HepG2 (cell line): ENCODE data around the gene CLIC6. TPM values are rescaled to one million over a fixed set of nuclear protein-coding genes. Genes with fewer than 3 reads are reported as not detected.
A peak's percentile ranks its signal among the peaks of the same experiment; 100 is the strongest.

Experiments
- ATAC-seq: fragments of 200-7000 bp; cut with Tn5 transposase; 3 replicates; pipeline ENCODE4 v1.9.1; 2020; ENCODE audit warnings: mild to moderate bottlenecking, moderate library complexity
- BruUV-seq: library from RNA; stranded (reverse); fragments of 400-500 nt; replicated peaks from 2 replicates; lab custom pipeline; 2021; lab: Mats Ljungman, UMichigan
- CTCF ChIA-PET: fragments of 300-600 bp; formaldehyde crosslinking; extraction: SDS; loops from one replicate; lab custom pipeline; 2021; ENCODE audit warnings: low total read pairs, inconsistent platforms, low intra/inter-chr PET ratio; lab: Yijun Ruan, JAX
- POLR2A ChIA-PET: fragments of 350-600 bp; sonication (Branson Sonifier 250); formaldehyde crosslinking; loops from one replicate; lab custom pipeline; 2020; ENCODE audit warnings: antibody characterized with exemption, inconsistent platforms; lab: Yijun Ruan, JAX
- DNase-seq: peaks from one replicate; pipeline ENCODE4 v3.0.0-alpha.2; 2015; ENCODE audit warnings: low spot score
- FAIRE-seq: peaks from 3 replicates; lab custom pipeline; 2011; peaks lifted over from hg19 to GRCh38; lab: Jason Lieb, UNC
- H2AFZ ChIP-seq: one replicate; pipeline ENCODE4 v1.6.1; 2011; ENCODE audit warnings: low read length, inconsistent platforms
- H3K27ac ChIP-seq: fragments of 300-600 bp; 3 replicates; pipeline ENCODE4 v1.8.0; 2011; ENCODE audit warnings: mixed run types, mild to moderate bottlenecking, mixed read lengths, low read length, inconsistent platforms; ENCODE audit not compliant: insufficient read depth; ENCODE audit errors: extremely low read length
- H3K27me3 ChIP-seq, 2 experiments: fragments of 200-600 bp in 1 of 2; 2 replicates in 1 of 2; 3 replicates in 1 of 2; pipeline versions ENCODE4 v1.6.0 to v1.8.0; 2011; ENCODE audit warnings: low read length in 2 of 2, mild to moderate bottlenecking in 2 of 2, moderate library complexity in 2 of 2, inconsistent platforms in 1 of 2; ENCODE audit not compliant: insufficient read depth in 2 of 2, control insufficient read depth in 1 of 2
- H3K36me3 ChIP-seq, 2 experiments: fragments of 200-600 bp in 1 of 2; replicated peaks in 1 of 2; 2 replicates in 1 of 2; 3 replicates in 1 of 2; pipeline versions ENCODE4 v1.5.1 to v1.8.0; 2011; ENCODE audit warnings: low read length in 2 of 2, inconsistent platforms in 1 of 2; ENCODE audit not compliant: insufficient read depth in 2 of 2, control insufficient read depth in 1 of 2
- H3K4me1 ChIP-seq: 2 replicates; pipeline ENCODE4 v1.5.1; 2012; ENCODE audit warnings: low read length, inconsistent platforms; ENCODE audit not compliant: insufficient read depth
- H3K4me2 ChIP-seq: 2 replicates; pipeline ENCODE4 v1.6.0; 2011; ENCODE audit warnings: low read depth, low read length, inconsistent platforms
- H3K4me3 ChIP-seq, 3 experiments: fragments of 200-600 bp in 1 of 3; sonication (generic), shearing (Covaris generic) in 1 of 3; replicated peaks in 1 of 3; 2 replicates each; pipeline ENCODE4 v1.5.1; 2011 to 2016; ENCODE audit warnings: low read length in 3 of 3, inconsistent platforms in 2 of 3, low read depth in 2 of 3, mild to moderate bottlenecking in 2 of 3, control low read depth in 1 of 3, mixed read lengths in 1 of 3; ENCODE audit not compliant: insufficient read depth in 1 of 3
- H3K79me2 ChIP-seq: one replicate; pipeline ENCODE4 v1.6.1; 2011; ENCODE audit warnings: low read length, inconsistent platforms; ENCODE audit not compliant: insufficient read depth
- H3K9ac ChIP-seq: 2 replicates; pipeline ENCODE4 v1.6.0; 2011; ENCODE audit warnings: mild to moderate bottlenecking, low read depth, low read length, inconsistent platforms; ENCODE audit not compliant: insufficient read depth
- H3K9me3 ChIP-seq: 2 replicates; pipeline ENCODE4 v1.5.1; 2012; ENCODE audit warnings: mild to moderate bottlenecking, low read length
- H4K20me1 ChIP-seq: 2 replicates; pipeline ENCODE4 v1.6.0; 2011; ENCODE audit warnings: inconsistent platforms, mild to moderate bottlenecking, low read length, moderate library complexity; ENCODE audit not compliant: insufficient read depth
- CEBPB ChIP-seq: IDR thresholded peaks from 2 replicates; pipeline ENCODE4 v1.6.1; 2011; ENCODE audit warnings: low read depth, low read length, improper control_type of control experiment, borderline replicate concordance
- EEA1 ChIP-seq: sonication (generic); formaldehyde crosslinking; IDR thresholded peaks from 2 replicates; pipeline ENCODE4 v1.5.1; 2020; ENCODE audit warnings: mild to moderate bottlenecking, missing genetic modification reagents, borderline replicate concordance
- FIP1L1 ChIP-seq: fragments of 200-400 bp; formaldehyde crosslinking; IDR thresholded peaks from 2 replicates; pipeline ENCODE4 v1.6.1; 2018; ENCODE audit warnings: low read depth, mild to moderate bottlenecking, low read length, moderate library complexity, borderline replicate concordance; ENCODE audit not compliant: insufficient read depth
- IKZF4 ChIP-seq: sonication (generic); formaldehyde crosslinking; IDR thresholded peaks from 2 replicates; pipeline ENCODE4 v1.5.1; 2020; ENCODE audit warnings: borderline replicate concordance, mild to moderate bottlenecking, low read depth, missing genetic modification reagents; ENCODE audit errors: not compliant biosample characterization
- LCORL ChIP-seq, 2 experiments: fragments of 450-650 bp in 1 of 2; sonication (generic) in 1 of 2; formaldehyde crosslinking in 1 of 2; IDR thresholded peaks; 2 replicates each; pipeline versions ENCODE4 v1.5.0 to v1.6.1; 2017 to 2020; ENCODE audit warnings: antibody characterized with exemption in 1 of 2, missing genetic modification reagents in 1 of 2
- PCBP1 ChIP-seq: fragments of 200-400 bp; formaldehyde crosslinking; IDR thresholded peaks from 2 replicates; pipeline ENCODE4 v1.6.1; 2017; ENCODE audit warnings: mild to moderate bottlenecking, low read depth, low read length, borderline replicate concordance
- ZNF317 ChIP-seq: sonication (generic); formaldehyde crosslinking; IDR thresholded peaks from 2 replicates; pipeline ENCODE4 v1.5.0; 2020; ENCODE audit warnings: mild to moderate bottlenecking, missing genetic modification reagents
- ZNF44 ChIP-seq: sonication (generic); formaldehyde crosslinking; IDR thresholded peaks from 2 replicates; pipeline ENCODE4 v1.5.1; 2020; ENCODE audit warnings: mild to moderate bottlenecking, missing genetic modification reagents
- ZNF451 ChIP-seq: sonication (generic); formaldehyde crosslinking; IDR thresholded peaks from 2 replicates; pipeline ENCODE4 v1.5.0; 2020; ENCODE audit warnings: mild to moderate bottlenecking, missing genetic modification reagents
- ZNF468 ChIP-seq: sonication (generic); formaldehyde crosslinking; IDR thresholded peaks from 2 replicates; pipeline ENCODE4 v1.8.0; 2022; ENCODE audit warnings: mild to moderate bottlenecking, moderate library complexity, missing genetic modification reagents
- ZNF570 ChIP-seq: sonication (generic); formaldehyde crosslinking; IDR thresholded peaks from 2 replicates; pipeline ENCODE4 v1.4.0; 2020; ENCODE audit warnings: mild to moderate bottlenecking, missing genetic modification reagents, borderline replicate concordance
- ZNF678 ChIP-seq: sonication (generic); formaldehyde crosslinking; IDR thresholded peaks from 2 replicates; pipeline ENCODE4 v1.4.0; 2020; ENCODE audit warnings: mild to moderate bottlenecking, missing genetic modification reagents
- ZNF772 ChIP-seq: sonication (generic); formaldehyde crosslinking; IDR thresholded peaks from 2 replicates; pipeline ENCODE4 v1.5.0; 2020; ENCODE audit warnings: mild to moderate bottlenecking, missing genetic modification reagents
- WGBS: methylation state at CpG from one replicate; pipeline ENCODE4 v1.1.6; 2017; ENCODE audit warnings: low lambda C conversion rate; 5-methylcytosine and 5-hydroxymethylcytosine counted together
- in situ Hi-C: cut with HindIII; loops from 2 replicates; pipeline ENCODE4 v1.10.0; 2017; ENCODE audit warnings: low pct_unique_long_range_greater_than_20kb; ENCODE audit not compliant: extremely low pct_ligation_motif_present
- intact Hi-C: fragments of 100-400 bp; cut with micrococcal nuclease; formaldehyde crosslinking; loops from one replicate; pipeline ENCODE4 v1.10.0; 2022; ENCODE audit not compliant: unreplicated experiment
- polyA plus RNA-seq, 8 experiments: library from polyadenylated mRNA; depleted of rRNA in 3 of 8; stranded (reverse) in 7 of 8; unstranded in 1 of 8; fragments of >200 nt; fragmentation: Illumina TruSeq in 4 of 8; extraction: Trizol in 4 of 8; gene quantifications; 2 replicates each; pipeline versions ENCODE4 v1.2.1 to v1.2.3, GENCODE V29; 2011 to 2016; ENCODE audit warnings: low read depth in 4 of 8, missing spikeins in 1 of 8, mixed read lengths in 1 of 8; ENCODE audit not compliant: insufficient read depth in 1 of 8
- total RNA-seq, 5 experiments: library from RNA; depleted of rRNA; stranded (reverse); fragments of >200 nt; fragmentation: Illumina TruSeq; extraction: Trizol; gene quantifications; 2 replicates each; pipeline ENCODE4 v1.2.3, GENCODE V29; 2016; ENCODE audit warnings: low read depth in 1 of 5

The CLIC6 gene
- total and polyA plus RNA-seq, 2 of the 13 experiments (the other 11 are each of a cell fraction or from before 2014, with no cell fraction given): not detected

DNA sequence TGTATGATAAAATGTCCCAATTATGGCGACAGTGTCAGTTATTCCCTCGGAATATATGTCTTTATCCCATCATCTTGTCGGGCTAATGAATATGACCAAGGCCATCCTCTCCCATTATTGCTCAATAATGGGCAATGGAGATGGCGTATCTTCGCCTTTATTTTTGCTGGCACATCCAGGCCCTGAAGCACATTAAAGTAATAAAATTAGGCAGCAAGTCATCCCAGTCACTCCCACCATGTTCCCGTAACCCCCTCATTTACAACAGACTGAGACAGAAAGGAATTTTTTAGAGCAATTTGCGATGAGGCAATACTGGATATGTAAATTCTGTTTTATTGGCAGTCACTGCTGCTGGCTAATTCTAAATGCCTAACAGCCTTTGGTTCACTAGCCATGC is 35.3 kb downstream of the CLIC6 start:
- no peaks in the 10 kb centered on the region for H3K36me3 ChIP-seq
- POLR2A ChIA-PET: no interaction called here
- ATAC-seq (no peak), DNase-seq (no peak), FAIRE-seq (no peak)
- peak; percentile 67 for TF ChIP-seq CEBPB
- TF ChIP-seq PCBP1: no peak
- CTCF ChIA-PET: no interaction called here
- no peak overlapping the region for H2AFZ ChIP-seq
- no peak overlapping the region for H3K4me2 ChIP-seq
- no peaks in the 10 kb centered on the region for H4K20me1 ChIP-seq
- H3K27ac ChIP-seq: no peak overlapping the region
- peaks cover 9 to 58% of the 10 kb centered on the region in 2 experiments; a peak in 3 of 5 replicates for H3K27me3 ChIP-seq
- in situ Hi-C loops (no loop called here), intact Hi-C loops (no loop called here)
- no peaks in the 10 kb centered on the region for H3K9me3 ChIP-seq
- no TSS peak for BruUV-seq
- WGBS: 42% methylated on average over 7 of the region's 7 CpGs
- H3K79me2 ChIP-seq: no peaks in the 10 kb centered on the region
- H3K4me1 ChIP-seq: peaks cover 8% of the 10 kb centered on the region
- no peak overlapping the region for H3K4me3 ChIP-seq
- no peak overlapping the region for H3K9ac ChIP-seq

DNA sequence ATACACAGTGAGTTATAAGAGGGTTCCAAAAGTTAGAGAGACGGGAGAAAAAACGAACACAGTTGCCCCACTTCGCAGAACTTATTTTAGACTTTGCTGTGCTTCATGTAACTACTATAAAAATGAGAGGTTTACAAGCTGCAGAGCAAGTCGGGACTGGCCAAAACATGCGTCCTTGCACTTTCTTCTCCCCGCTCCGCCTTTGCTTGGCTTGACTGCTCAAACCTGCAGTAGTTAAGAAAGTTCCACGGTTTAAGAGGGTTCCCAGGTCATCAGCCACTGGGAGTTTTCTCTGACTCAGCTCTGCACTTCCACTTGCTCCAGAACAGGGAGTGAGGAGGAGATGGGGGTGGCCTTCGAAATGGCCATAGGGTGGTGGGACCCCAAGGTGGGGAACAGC is 36.2 kb downstream of the CLIC6 start:
- in situ Hi-C loops: no loop called here
- Histone ChIP-seq H3K4me3 (no peak overlapping the region), H3K27ac (no peak overlapping the region), H3K9me3 (no peaks in the 10 kb centered on the region), H3K27me3 (peaks cover 9 to 61% of the 10 kb centered on the region in 2 experiments; a peak in 3 of 5 replicates), H3K9ac (no peak overlapping the region), H2AFZ (no peak overlapping the region), H3K79me2 (no peaks in the 10 kb centered on the region), H3K36me3 (no peaks in the 10 kb centered on the region), H3K4me1 (peaks cover 8% of the 10 kb centered on the region), H3K4me2 (no peak overlapping the region), H4K20me1 (no peaks in the 10 kb centered on the region)
- ATAC-seq (no peak), DNase-seq (no peak), FAIRE-seq (no peak)
- ChIA-PET CTCF (no interaction called here), POLR2A (no interaction called here)
- intact Hi-C loops: no loop called here
- BruUV-seq: no TSS peak
- 44% methylated on average over 9 of the region's 9 CpGs for WGBS
- TF ChIP-seq ZNF772: no peak
- TF ChIP-seq ZNF44: no peak
- no peak for TF ChIP-seq LCORL (IDR thresholded peaks at IDR 0.05)
- TF ChIP-seq LCORL (CRISPR knock-in tag; IDR thresholded peaks at IDR 0.05): no peak
- TF ChIP-seq EEA1 (CRISPR knock-in tag): no peak
- no peak for TF ChIP-seq ZNF451 (CRISPR knock-in tag)
- no peak for TF ChIP-seq FIP1L1
- no peak for TF ChIP-seq ZNF317 (CRISPR knock-in tag)
- TF ChIP-seq ZNF678: no peak
- no peak for TF ChIP-seq ZNF468 (CRISPR knock-in tag)
- no peak for TF ChIP-seq IKZF4 (CRISPR knock-in tag)
- TF ChIP-seq ZNF570 (CRISPR knock-in tag): no peak
